Measurements from ENCODE around the gene PARVB. TPM values are rescaled to one million over a fixed set of nuclear protein-coding genes. Genes with fewer than 3 reads are reported as not detected.

The PARVB gene
- total and polyA plus RNA-seq, 10 of the 15 experiments (the other 5 are each of a cell fraction or from before 2014, with no cell fraction given): 5.2 to 264 (median 76.0) TPM

DNA sequence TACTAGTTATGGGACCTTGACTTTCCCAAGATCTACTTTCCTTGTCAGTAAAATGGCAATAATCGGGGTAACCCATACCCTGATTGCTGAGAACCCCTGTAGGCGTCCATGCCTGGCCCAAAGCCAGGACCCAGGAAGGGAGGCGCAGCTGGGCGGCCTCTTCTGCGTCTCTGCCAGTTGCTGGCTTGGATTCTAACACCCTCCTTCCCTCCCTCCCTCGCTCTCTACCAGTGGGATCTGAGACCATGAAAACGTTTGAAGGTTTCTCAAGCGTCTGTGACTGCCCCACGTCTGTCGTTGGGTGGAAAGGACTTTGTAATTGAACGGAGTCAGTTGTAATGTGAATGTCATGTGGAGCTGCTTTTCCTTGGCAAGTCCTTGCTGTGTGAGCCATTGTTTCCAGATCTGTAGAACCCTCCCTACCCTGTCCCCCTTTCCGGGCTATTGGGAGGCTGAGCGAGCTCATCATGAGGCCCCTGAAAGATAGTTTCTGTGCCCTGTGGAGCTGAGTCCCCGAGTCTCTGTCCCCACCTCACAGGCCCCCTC, 47.8 kb downstream of the PARVB start:
- Histone ChIP-seq H3K9me3 (replicated peaks; ENCODE audit: control insufficient read depth, insufficient read depth, low read length) (no peaks in the 10 kb centered on the region), H2AFZ (ENCODE audit: control insufficient read depth, low read depth, low read length) (no peak overlapping the region), H3K27ac (ENCODE audit: control insufficient read depth, insufficient read depth) (no peak overlapping the region), H4K20me1 (ENCODE audit: control insufficient read depth, insufficient read depth) (no peaks in the 10 kb centered on the region), H3K4me3 (no peak overlapping the region), H3K4me2 (ENCODE audit: control insufficient read depth, insufficient read depth) (no peak overlapping the region), H3K79me2 (ENCODE audit: control insufficient read depth, insufficient read depth, low read length) (peaks cover 73% of the 10 kb centered on the region), H3K9ac (ENCODE audit: control insufficient read depth, insufficient read depth, low read length) (no peak overlapping the region), H3K27me3 (replicated peaks in 1 of 2; ENCODE audit: control insufficient read depth in 2 of 2, insufficient read depth in 2 of 2, low read length in 1 of 2) (no peaks in the 10 kb centered on the region), H3K4me1 (ENCODE audit: control insufficient read depth, insufficient read depth, low read length) (peaks cover 26% of the 10 kb centered on the region), H3K36me3 (ENCODE audit: control insufficient read depth in 2 of 2, insufficient read depth in 2 of 2, low read length in 1 of 2) (peaks cover 4 to 6% of the 10 kb centered on the region in 2 experiments)
- RAD21 ChIA-PET (ENCODE audit: unreplicated experiment): no interaction called here
- ATAC-seq (no peak), FAIRE-seq (no peak), DNase-seq (ENCODE audit: low read depth, low spot score) (no peak)
- POLR2A ChIA-PET: no interaction called here
- in situ Hi-C loops (cut with MboI) (no loop called here), intact Hi-C loops (cut with micrococcal nuclease; ENCODE audit: unreplicated experiment) (no loop called here)
- no TSS peak for BruUV-seq (replicated peaks)
- SMC1A ChIA-PET (ENCODE audit: uncharacterized antibody, unreplicated experiment): interaction anchor here (0.7 to 1.3 kb wide), 3 partner anchors 13 to 78 kb away, joined by 3 read pairs; no protein-coding TSS in a partner anchor
- WGBS (ENCODE audit: insufficient coverage, insufficient replicate concordance, low lambda C conversion rate, missing lambda C conversion rate): 95% methylated on average over 14 of the region's 14 CpGs
- CTCF ChIA-PET: interaction anchor here (0.5 to 5.6 kb wide), 4 partner anchors 10 to 1226 kb away, joined by 3 to 24 read pairs (median 3); no protein-coding TSS in a partner anchor
- TF ChIP-seq, protein P1, sequence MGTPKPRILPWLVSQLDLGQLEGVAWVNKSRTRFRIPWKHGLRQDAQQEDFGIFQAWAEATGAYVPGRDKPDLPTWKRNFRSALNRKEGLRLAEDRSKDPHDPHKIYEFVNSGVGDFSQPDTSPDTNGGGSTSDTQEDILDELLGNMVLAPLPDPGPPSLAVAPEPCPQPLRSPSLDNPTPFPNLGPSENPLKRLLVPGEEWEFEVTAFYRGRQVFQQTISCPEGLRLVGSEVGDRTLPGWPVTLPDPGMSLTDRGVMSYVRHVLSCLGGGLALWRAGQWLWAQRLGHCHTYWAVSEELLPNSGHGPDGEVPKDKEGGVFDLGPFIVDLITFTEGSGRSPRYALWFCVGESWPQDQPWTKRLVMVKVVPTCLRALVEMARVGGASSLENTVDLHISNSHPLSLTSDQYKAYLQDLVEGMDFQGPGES (IDR thresholded peaks at IDR 0.05): no peak
- TF ChIP-seq ZNF622 (IDR thresholded peaks at IDR 0.05): no peak
- no peak for TF ChIP-seq BHLHE40 (IDR thresholded peaks at IDR 0.05; ENCODE audit: borderline replicate concordance in 1 of 2, low read depth in 2 of 2, low read length in 1 of 2)
- TF ChIP-seq ETV6 (conservative IDR thresholded peaks at IDR 0.05 in 1 of 2, IDR thresholded peaks at IDR 0.05 in 1 of 2; ENCODE audit: borderline replicate concordance in 1 of 2, low read depth in 1 of 2): no peak
- no peak for TF ChIP-seq RELA (IDR thresholded peaks at IDR 0.05; ENCODE audit: borderline replicate concordance, partially characterized antibody)
- no peak for TF ChIP-seq FOXM1 (IDR thresholded peaks at IDR 0.05; ENCODE audit: low read depth, low read length)
- TF ChIP-seq RFX5 (IDR thresholded peaks at IDR 0.05; ENCODE audit: low read depth, low read length): no peak
- TF ChIP-seq BRCA1 (IDR thresholded peaks at IDR 0.05; ENCODE audit: low read depth, low read length): no peak
- no peak for TF ChIP-seq ZNF217 (IDR thresholded peaks at IDR 0.05)
- TF ChIP-seq NFYA (IDR thresholded peaks at IDR 0.05; ENCODE audit: borderline replicate concordance, low read depth, low read length): no peak
- TF ChIP-seq IRF4 (IDR thresholded peaks at IDR 0.05; ENCODE audit: low read depth, low read length): no peak
- no peak for TF ChIP-seq CBFB (IDR thresholded peaks at IDR 0.05; ENCODE audit: low read depth)

All from GM12878 (cell line).